GF-D8 (cell line): ENCODE data around the gene PARPBP.
"Not testable (repeated sequence)": the region's sequence is repeated elsewhere in the genome, so short reads cannot be mapped to it uniquely, and the experiment has no call there.

Source experiments
- DNase-seq: peaks from one replicate; lab custom pipeline; 2025; lab: John Stamatoyannopoulos, UW

PARPBP gene

GRCh38 chr12:102155206-102155605 lies 35.2 kb downstream of the PARPBP start:
- DNase-seq, result not testable (repeated sequence)

GRCh38 chr12:102163383-102163782 lies 43.4 kb downstream of the PARPBP start:
- DNase-seq, result no peak

- DNase-seq, result no peak
These were observed 48.0 kb downstream of the PARPBP start for GRCh38 chr12:102167821-102168604.

GRCh38 chr12:102169922-102170621 lies 50.1 kb downstream of the PARPBP start:
- no peak for DNase-seq

- no peak for DNase-seq
These were observed 52.0 kb downstream of the PARPBP start for GRCh38 chr12:102171951-102172350.

GRCh38 chr12:102172436-102172835 lies 52.5 kb downstream of the PARPBP start:
- no peak for DNase-seq

- no peak for DNase-seq
These were observed 54.1 kb downstream of the PARPBP start for GRCh38 chr12:102174117-102174516.

GRCh38 chr12:102174761-102175160 lies 54.8 kb downstream of the PARPBP start:
- DNase-seq, result no peak

GRCh38 chr12:102182635-102183034 lies 62.7 kb downstream of the PARPBP start:
- DNase-seq, result peak; percentile 70

GRCh38 chr12:102195826-102196225 lies 75.8 kb downstream of the PARPBP start:
- no peak for DNase-seq

GRCh38 chr12:102197789-102198188 lies 77.8 kb downstream of the PARPBP start, which contains the start of gene PMCH:
Gene PMCH, minus strand, starts transcription at chr12:102197833. Its CDS starts 63 bp downstream, at chr12:102197770.
- DNase-seq, result no peak

- no peak for DNase-seq
These were observed 81.6 kb downstream of the PARPBP start for GRCh38 chr12:102201436-102202061.

GRCh38 chr12:102202556-102202955 lies 82.6 kb downstream of the PARPBP start:
- DNase-seq, result no peak

GRCh38 chr12:102204025-102204424 lies 84.0 kb downstream of the PARPBP start:
- DNase-seq, result no peak

- no peak for DNase-seq
These were observed 96.2 kb downstream of the PARPBP start for GRCh38 chr12:102215992-102216691.

- DNase-seq, result no peak
These were observed 100.8 kb downstream of the PARPBP start for GRCh38 chr12:102220736-102221135.

GRCh38 chr12:102227954-102228353 lies 108.0 kb downstream of the PARPBP start:
- DNase-seq, result no peak

- DNase-seq, result no peak
These were observed 112.1 kb downstream of the PARPBP start for GRCh38 chr12:102232036-102232435.

GRCh38 chr12:102232446-102232845 lies 112.5 kb downstream of the PARPBP start:
- no peak for DNase-seq

- no peak for DNase-seq
These were observed 114.6 kb downstream of the PARPBP start for GRCh38 chr12:102234599-102234998.

GRCh38 chr12:102240859-102241258 lies 120.9 kb downstream of the PARPBP start:
- not testable (repeated sequence) for DNase-seq
